ENCODE results near the gene PRM3. TPM values are rescaled to one million over a fixed set of nuclear protein-coding genes. Genes with fewer than 3 reads are reported as not detected.

PRM3 gene
- polyA plus RNA-seq, 1 experiment: not detected

- no peak for DNase-seq (ENCODE audit: low read depth)
- CTCF ChIA-PET: interaction anchor here (0.6 to 13.2 kb wide), 4 partner anchors 68 to 310 kb away, joined by 3 to 209 read pairs (median 58); no protein-coding TSS in a partner anchor
- Histone ChIP-seq H3K4me3 (ENCODE audit: low read depth, low read length) (no peak overlapping the region), H3K36me3 (ENCODE audit: control insufficient read depth, insufficient read depth, low read length) (no peaks in the 10 kb centered on the region), H3K27me3 (ENCODE audit: control insufficient read depth, insufficient read depth, low read length) (no peaks in the 10 kb centered on the region; the same call in 1 of the 2 replicates)
- no peak for TF ChIP-seq CTCF (IDR thresholded peaks at IDR 0.05; ENCODE audit: insufficient read depth, low read depth, low read length)
- POLR2A ChIA-PET: no interaction called here
Observed at GRCh38 chr16:11260596-11260966, 12.8 kb downstream of the PRM3 start.

- TF ChIP-seq CTCF (IDR thresholded peaks at IDR 0.05; ENCODE audit: insufficient read depth, low read depth, low read length): no peak
- CTCF ChIA-PET: interaction anchor here (0.7 to 13.2 kb wide), 6 partner anchors 14 to 293 kb away, joined by 3 to 209 read pairs (median 5); no protein-coding TSS in a partner anchor
- no peaks in the 10 kb centered on the region for H3K36me3 ChIP-seq (ENCODE audit: control insufficient read depth, insufficient read depth, low read length)
- POLR2A ChIA-PET: no interaction called here
- no peaks in the 10 kb centered on the region; the same call in 1 of the 2 replicates for H3K27me3 ChIP-seq (ENCODE audit: control insufficient read depth, insufficient read depth, low read length)
- H3K4me3 ChIP-seq (ENCODE audit: low read depth, low read length): no peak overlapping the region
- DNase-seq (ENCODE audit: low read depth): no peak
Observed at GRCh38 chr16:11259655-11260595, 13.5 kb downstream of the PRM3 start.

- no peak for DNase-seq (ENCODE audit: low read depth)
- peaks cover 3% of the 10 kb centered on the region for H3K36me3 ChIP-seq (ENCODE audit: control insufficient read depth, insufficient read depth, low read length)
- POLR2A ChIA-PET: no interaction called here
- H3K4me3 ChIP-seq (ENCODE audit: low read depth, low read length): no peak overlapping the region
- CTCF ChIA-PET: interaction anchor here (0.7 to 13.2 kb wide), 14 partner anchors 13 to 310 kb away, joined by 3 to 209 read pairs (median 3); no protein-coding TSS in a partner anchor
- TF ChIP-seq CTCF (IDR thresholded peaks at IDR 0.05; ENCODE audit: insufficient read depth, low read depth, low read length): no peak
- H3K27me3 ChIP-seq (ENCODE audit: control insufficient read depth, insufficient read depth, low read length): no peaks in the 10 kb centered on the region; the same call in 1 of the 2 replicates
Observed at GRCh38 chr16:11258553-11259492, 14.6 kb downstream of the PRM3 start.

- Histone ChIP-seq H3K4me3 (ENCODE audit: low read depth, low read length) (peak overlapping the region; percentile 72), H3K36me3 (ENCODE audit: control insufficient read depth, insufficient read depth, low read length) (peaks cover 3% of the 10 kb centered on the region), H3K27me3 (ENCODE audit: control insufficient read depth, insufficient read depth, low read length) (no peaks in the 10 kb centered on the region)
- ChIA-PET CTCF (interaction anchor here (0.6 to 13.2 kb wide), 40 partner anchors 12 to 309 kb away, joined by 3 to 209 read pairs (median 4); partner anchors contain the start of gene TNP2), POLR2A (interaction anchor here (1.0 kb wide), 1 partner anchor 101 kb away, joined by 3 read pairs; no protein-coding TSS in a partner anchor)
- no peak for DNase-seq (ENCODE audit: low read depth)
- TF ChIP-seq CTCF (IDR thresholded peaks at IDR 0.05; ENCODE audit: insufficient read depth, low read depth, low read length): peak; percentile 88
Observed at GRCh38 chr16:11257131-11257938, 16.1 kb downstream of the PRM3 start.
